HG03108 (cell line): ENCODE measurements around the gene HIBCH.
"Not testable (repeated sequence)": the region's sequence is repeated elsewhere in the genome, so short reads cannot be mapped to it uniquely, and the experiment has no call there.

ENCODE experiments used
- ATAC-seq: cut with Tn5 transposase; IDR thresholded peaks from one replicate; pipeline ENCODE4 v1.9.1; 2021; ENCODE audit warnings: moderate library complexity; ENCODE audit not compliant: unreplicated experiment

Gene HIBCH

GRCh38 chr2:190165491-190165890, 154.1 kb downstream of the HIBCH start:
- no peak for ATAC-seq

- no peak for ATAC-seq
Measured at GRCh38 chr2:190162851-190163250, 156.8 kb downstream of the HIBCH start.

DNA sequence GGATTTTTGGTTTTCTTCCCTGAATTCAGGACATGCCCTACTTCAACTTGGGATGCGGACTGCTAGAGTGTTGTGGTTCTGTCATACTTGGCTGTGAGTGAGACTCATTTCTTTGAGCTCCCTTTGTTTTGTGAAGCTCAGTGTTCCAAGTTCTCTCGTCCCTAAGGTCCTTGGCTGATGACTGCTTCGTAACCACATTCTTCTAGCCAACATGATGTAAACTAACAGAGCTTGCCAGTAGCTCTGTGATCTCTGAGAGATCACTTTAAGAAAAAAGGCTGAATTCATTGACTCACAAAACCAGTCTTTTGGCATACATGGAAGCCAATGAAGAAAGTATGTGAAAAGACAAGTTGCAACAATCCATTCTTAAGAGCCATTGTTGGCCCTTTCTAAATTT, 160.2 kb downstream of the HIBCH start:
- no peak for ATAC-seq

DNA sequence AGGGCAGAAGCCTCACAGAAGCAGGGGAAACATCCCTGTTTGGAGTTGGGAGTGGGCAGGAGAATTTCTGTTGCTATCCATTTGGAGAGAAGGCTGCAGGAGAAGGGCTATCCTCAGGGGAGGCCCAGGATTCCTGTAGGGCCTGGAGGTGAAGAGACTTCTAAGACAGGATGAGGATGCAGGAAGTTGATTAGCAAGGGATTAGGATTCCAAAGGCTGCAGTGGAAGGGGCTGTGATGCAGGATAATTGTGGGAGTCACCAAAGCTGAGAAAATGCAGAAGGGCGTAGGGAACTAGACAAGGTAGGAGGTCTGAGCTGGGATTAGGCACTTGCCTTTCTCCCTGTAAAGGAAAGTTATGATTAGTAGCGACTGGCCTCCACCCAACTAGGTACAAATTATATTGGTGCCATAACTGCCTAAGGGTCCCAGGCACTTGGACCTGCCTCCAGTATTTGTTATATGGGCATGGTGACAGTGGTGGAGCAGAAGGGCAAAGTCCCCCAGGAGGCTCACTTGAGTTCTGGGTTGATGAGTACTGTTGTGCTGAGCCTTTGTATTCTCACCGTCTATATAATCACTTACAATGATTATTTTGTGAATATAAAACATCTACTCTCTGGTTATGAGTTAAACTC, 160.7 kb downstream of the HIBCH start:
- ATAC-seq = no peak

GRCh38 chr2:190157613-190158528, 161.8 kb downstream of the HIBCH start:
- not testable (repeated sequence) for ATAC-seq

- no peak for ATAC-seq
Measured at GRCh38 chr2:190156530-190157212, 163.0 kb downstream of the HIBCH start.
